K562 (cell line): ENCODE results near the gene CDH2.

Experiments used
- POLR2A ChIP-seq: fragments of 450-650 bp; conservative IDR thresholded peaks from 2 replicates; pipeline ENCODE4 v1.6.1; 2016
- POLR2AphosphoS5 ChIP-seq: IDR thresholded peaks from 2 replicates; pipeline ENCODE4 v1.6.1; 2011; ENCODE audit warnings: mild to moderate bottlenecking, low read depth, low read length, moderate library complexity; ENCODE audit not compliant: control insufficient read depth, insufficient read depth

- TF ChIP-seq POLR2AphosphoS5 (no peak), POLR2A (no peak)
Observed at GRCh38 chr18:28063271-28063761, 113.6 kb downstream of the CDH2 start.
